Hematopoietic multipotent progenitor cell treated with erythropoietin and hydrocortisone succinate and interleukin-3 and kit ligand, for 8 days (in vitro differentiated cells): ENCODE measurements around the gene RANBP3.
"Not testable (repeated sequence)": the region's sequence is repeated elsewhere in the genome, so short reads cannot be mapped to it uniquely, and the experiment has no call there.

ENCODE experiments used
- DNase-seq: peaks from one replicate; pipeline ENCODE4 v3.0.0-alpha.2; 2015

Gene RANBP3

GRCh38 chr19:5963855-5964254 lies 14.1 kb downstream of the RANBP3 start:
- no peak for DNase-seq

GRCh38 chr19:5963259-5963658 lies 14.7 kb downstream of the RANBP3 start:
- not testable (repeated sequence) for DNase-seq

GRCh38 chr19:5961969-5962945 lies 15.7 kb downstream of the RANBP3 start:
- DNase-seq, result peak; percentile 49

DNA sequence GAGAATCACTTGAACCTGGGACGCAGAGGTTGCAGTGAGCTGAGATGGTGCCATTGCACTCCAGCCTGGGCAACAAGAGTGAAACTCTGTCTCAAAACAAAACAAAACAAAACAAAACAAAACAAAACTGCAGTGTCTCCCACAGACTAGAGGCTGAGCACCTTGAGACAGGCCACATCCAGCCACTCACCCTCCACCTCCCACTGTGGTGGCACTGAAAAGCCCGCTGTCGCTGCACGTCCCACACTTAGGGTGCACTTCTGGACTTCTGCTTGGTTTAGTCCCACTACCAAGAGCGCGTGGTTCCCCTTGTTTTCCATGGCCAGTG lies 16.3 kb downstream of the RANBP3 start:
- not testable (repeated sequence) for DNase-seq

GRCh38 chr19:5960005-5961001 lies 17.6 kb downstream of the RANBP3 start:
- no peak for DNase-seq

GRCh38 chr19:5959260-5960004 lies 18.5 kb downstream of the RANBP3 start:
- DNase-seq, result no peak

GRCh38 chr19:5958851-5959122 lies 19.2 kb downstream of the RANBP3 start:
- no peak for DNase-seq

GRCh38 chr19:5958074-5958850 lies 19.7 kb downstream of the RANBP3 start:
- no peak for DNase-seq

GRCh38 chr19:5957170-5957569 lies 20.8 kb downstream of the RANBP3 start:
- no peak for DNase-seq

DNA sequence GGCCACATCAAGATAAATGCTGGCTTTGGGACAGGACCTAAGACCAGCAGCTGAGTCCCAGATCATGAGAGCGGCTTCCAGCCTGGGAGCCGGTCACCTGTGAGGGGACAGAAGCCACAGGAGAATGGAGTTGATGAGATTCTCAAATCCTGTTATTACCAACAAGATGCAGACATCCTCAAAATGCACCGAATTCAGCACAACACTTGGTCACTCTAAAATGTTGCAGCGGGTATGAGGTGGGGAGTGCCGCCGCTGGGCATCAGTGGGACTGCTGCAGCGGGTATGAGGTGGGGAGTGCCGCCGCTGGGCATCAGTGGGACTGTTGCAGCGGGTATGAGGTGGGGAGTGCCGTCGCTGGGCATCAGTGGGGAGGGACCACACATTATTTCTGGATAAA lies 21.2 kb downstream of the RANBP3 start:
- DNase-seq, result no peak

DNA sequence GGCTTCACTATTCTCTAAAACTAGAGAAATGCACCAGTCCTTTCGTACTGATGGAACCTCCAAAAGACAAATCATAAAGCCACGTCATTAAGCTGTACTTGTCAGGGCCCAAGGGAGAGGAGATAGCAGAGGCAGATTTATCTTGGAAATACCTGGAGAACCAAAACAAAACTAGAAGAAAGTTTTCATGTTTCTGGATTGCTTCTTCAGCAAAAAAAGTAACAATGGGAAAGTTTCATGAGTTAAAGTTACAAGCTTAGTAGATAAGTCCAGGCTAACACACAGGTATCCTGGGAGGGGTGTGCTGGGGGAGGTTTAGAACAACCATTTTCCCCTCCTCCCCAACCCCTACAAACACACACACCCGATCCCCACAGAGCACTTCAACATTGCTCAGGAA lies 21.6 kb downstream of the RANBP3 start:
- DNase-seq, result no peak

GRCh38 chr19:5955636-5955935 lies 22.4 kb downstream of the RANBP3 start:
- DNase-seq, result no peak

DNA sequence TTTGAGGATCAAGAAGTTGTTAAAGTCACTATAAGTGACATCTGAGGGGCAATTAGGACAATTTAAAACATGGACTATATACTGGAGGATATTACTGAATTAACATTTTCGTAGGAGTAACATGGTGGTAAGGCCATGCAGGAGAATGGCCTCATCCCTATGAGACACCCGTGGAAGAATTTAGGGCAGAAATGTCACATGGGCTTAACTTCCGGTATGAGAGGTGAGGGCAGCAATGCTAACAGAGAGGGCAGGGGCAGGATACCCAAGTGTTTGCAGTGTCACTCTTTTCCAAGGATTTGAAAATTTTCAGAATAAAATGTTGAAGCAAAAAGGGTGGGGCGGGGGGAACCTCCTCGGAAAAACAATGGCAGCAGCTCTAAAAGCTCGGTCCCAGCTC lies 23.6 kb downstream of the RANBP3 start:
- no peak for DNase-seq

DNA sequence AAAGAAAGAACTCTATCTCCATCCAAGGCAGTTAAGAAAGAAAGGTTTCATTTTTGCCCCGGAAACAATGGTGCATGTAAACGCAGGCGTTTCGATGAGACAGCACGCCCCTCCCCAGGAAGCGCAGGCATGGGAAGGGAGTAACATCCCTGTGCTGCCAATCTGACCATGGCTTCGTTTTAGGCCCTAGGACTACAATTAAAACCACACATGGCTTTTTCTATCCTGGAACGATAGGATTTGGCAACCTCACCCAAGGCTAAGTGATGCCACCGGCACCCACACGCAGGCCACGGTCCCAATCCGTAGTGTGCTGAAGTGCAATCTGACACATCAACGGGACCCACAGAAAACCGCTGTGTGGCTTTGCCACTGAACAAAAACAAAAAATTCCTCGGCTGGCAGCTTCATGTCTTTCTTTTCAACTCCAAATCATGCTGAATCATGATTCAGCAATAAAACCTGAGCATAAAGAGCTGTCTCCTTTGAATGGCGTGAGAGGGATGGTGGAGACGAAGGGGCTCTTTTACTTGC lies 24.2 kb downstream of the RANBP3 start:
- peak; percentile 36 for DNase-seq

DNA sequence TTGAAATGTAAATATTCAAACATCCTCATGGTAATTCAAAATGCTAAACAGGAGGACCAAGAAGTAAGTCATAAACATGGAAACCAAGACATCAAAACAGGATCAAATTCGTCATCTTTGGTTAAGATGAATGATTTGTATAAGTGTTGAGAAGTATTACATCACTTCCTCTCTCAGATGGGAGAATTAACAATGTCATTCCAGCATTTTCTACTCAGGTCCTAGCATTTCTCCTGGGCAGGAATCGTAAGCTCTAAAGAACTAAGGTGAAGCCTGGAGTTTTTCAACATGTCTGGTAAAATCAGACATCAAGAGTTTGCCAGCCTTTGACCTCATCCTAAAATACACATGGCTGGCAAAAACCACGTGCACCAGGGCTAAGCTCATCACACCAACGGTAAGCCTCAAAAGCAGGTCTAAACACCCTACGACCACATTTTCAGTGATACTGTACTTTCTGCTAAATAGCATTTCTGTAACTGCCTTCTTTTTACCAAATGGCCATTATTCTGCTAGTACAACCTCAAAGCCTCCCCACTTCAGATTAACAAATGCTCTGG lies 24.8 kb downstream of the RANBP3 start:
- no peak for DNase-seq

DNA sequence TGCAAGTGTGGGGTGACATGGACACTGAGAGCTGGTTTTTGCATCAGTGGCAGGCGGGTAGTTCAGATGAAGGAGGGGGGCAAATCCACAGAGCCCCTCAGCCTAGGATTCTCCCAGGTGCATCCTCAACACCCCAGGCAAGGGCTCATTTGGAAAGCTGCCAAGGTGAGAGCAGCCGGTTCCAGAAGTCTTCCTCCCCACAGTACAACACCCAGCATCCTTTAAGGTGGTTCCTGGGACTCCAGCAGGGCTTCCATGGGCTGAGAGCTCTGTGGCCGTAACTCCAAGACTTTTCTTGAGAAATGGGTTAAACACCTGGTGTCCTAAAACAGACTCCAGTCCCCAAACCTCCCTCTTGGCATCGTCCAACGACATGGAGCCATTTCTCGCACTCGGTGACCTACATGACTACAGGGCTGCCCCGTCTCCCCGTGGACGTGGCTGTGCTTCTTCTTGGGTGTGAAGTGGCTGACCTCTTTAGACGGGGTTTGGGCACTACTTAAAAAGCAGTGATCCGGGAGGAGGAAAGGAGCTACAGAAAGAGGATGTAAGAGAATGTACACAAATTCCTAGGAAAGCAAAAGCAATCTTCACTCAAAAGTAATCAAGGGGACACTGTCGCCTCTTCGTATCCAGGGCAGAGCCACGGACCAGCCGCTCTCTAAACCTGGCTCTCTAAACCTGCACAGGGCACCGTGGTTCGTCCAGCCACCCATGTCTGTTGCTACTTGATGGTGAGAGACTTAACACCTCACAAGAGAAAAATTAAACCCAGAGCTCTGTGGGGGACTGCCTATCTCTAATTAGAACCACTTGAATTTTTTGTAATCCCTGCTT lies 25.5 kb downstream of the RANBP3 start:
- no peak for DNase-seq

- DNase-seq, result no peak
Measured at GRCh38 chr19:5951338-5951861, 26.5 kb downstream of the RANBP3 start.

- no peak for DNase-seq
Measured at GRCh38 chr19:5950741-5951140, 27.2 kb downstream of the RANBP3 start.

GRCh38 chr19:5949792-5950305 lies 28.1 kb downstream of the RANBP3 start:
- no peak for DNase-seq
